Measurements from ENCODE around the gene BTBD9.

DNA sequence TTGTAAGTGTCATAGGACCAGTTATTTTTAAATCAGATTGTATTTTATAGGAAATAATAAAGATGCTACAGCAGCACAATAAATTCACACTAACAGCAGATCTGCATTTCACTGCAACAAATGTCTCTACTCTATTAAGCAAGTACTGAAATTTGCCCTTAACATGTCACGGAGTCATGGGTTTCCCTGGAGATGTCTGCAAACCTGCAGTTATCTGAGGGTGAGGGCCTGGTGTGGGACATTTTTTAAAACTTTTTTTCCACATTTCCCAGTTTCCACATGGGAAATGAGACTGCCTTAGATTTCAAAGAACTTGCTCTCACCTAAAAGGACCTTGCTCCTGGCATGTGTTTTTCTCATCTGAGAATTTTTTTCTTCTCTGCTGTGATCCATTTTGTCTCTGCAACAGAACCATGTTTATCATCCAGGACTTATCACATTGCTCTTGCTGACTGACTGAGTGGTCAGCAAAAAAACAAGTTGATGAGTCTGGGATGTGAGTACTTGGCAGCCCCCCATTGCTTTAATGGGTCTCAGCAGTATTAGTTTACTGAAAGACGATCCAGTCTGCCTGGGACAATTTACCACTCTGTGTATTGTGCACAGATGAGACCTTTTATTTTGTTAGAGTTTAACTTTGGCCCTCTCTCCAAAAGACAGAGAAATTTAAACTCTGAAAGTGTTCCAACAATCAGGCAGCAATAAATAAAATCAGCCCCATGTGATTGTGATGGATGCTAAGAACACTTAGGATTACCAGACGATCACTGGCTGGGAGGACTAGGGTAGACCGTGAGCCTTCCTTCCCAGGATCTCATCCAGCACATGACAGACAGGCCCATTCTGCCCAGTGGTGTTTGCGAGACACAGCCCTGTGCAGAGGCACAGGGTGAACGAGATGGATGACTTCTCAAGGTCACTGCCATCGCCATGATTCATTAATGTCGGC lies 268.8 kb downstream of the BTBD9 start:
- TF ChIP-seq, protein P1, sequence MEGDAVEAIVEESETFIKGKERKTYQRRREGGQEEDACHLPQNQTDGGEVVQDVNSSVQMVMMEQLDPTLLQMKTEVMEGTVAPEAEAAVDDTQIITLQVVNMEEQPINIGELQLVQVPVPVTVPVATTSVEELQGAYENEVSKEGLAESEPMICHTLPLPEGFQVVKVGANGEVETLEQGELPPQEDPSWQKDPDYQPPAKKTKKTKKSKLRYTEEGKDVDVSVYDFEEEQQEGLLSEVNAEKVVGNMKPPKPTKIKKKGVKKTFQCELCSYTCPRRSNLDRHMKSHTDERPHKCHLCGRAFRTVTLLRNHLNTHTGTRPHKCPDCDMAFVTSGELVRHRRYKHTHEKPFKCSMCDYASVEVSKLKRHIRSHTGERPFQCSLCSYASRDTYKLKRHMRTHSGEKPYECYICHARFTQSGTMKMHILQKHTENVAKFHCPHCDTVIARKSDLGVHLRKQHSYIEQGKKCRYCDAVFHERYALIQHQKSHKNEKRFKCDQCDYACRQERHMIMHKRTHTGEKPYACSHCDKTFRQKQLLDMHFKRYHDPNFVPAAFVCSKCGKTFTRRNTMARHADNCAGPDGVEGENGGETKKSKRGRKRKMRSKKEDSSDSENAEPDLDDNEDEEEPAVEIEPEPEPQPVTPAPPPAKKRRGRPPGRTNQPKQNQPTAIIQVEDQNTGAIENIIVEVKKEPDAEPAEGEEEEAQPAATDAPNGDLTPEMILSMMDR (IDR thresholded peaks at IDR 0.05; ENCODE audit: poor library complexity): no peak
- TF ChIP-seq EZH2 (IDR thresholded peaks at IDR 0.05; ENCODE audit: borderline replicate concordance): no peak

Measured in hepatocyte (in vitro differentiated cells).